Natural killer cell (primary cell): ENCODE data around the gene SERPINB4. TPM values are rescaled to one million over a fixed set of nuclear protein-coding genes. Genes with fewer than 3 reads are reported as not detected.

Source experiments
- ATAC-seq, 3 donors: fragments of 150-1000 bp in 2 of 3; fragments of 200-7000 bp in 1 of 3; cut with Tn5 transposase; 1 replicate in 1 of 3; 2 replicates in 2 of 3; pipeline ENCODE4 v1.10.0; 2021; ENCODE audit warnings: mild to moderate bottlenecking in 2 of 3, moderate library complexity in 2 of 3
- DNase-seq, 2 donors: peaks; one replicate each; pipeline versions ENCODE4 v3.0.0 to v3.0.0-alpha.2; 2013 to 2021; ENCODE audit warnings: mixed read lengths in 1 of 2
- H3K27ac ChIP-seq: one replicate; pipeline ENCODE4 v1.5.1; 2013; ENCODE audit warnings: mild to moderate bottlenecking, low read length
- H3K27me3 ChIP-seq: one replicate; pipeline ENCODE4 v1.6.1; 2013; ENCODE audit warnings: low read length; ENCODE audit not compliant: control insufficient read depth, insufficient read depth
- H3K36me3 ChIP-seq: one replicate; pipeline ENCODE4 v1.6.1; 2013; ENCODE audit warnings: low read length; ENCODE audit not compliant: control insufficient read depth, insufficient read depth
- H3K4me1 ChIP-seq: one replicate; pipeline ENCODE4 v1.6.1; 2013; ENCODE audit warnings: low read length; ENCODE audit not compliant: control insufficient read depth, insufficient read depth
- H3K4me3 ChIP-seq: one replicate; pipeline ENCODE4 v1.5.1; 2013; ENCODE audit warnings: low read length
- H3K9me3 ChIP-seq: one replicate; pipeline ENCODE4 v1.6.1; 2013; ENCODE audit warnings: low read length; ENCODE audit not compliant: control insufficient read depth, insufficient read depth
- H3K27ac Mint-ChIP-seq, 2 donors: one replicate each; pipeline ENCODE4 v1.8.0; 2022; ENCODE audit warnings: mild to moderate bottlenecking in 2 of 2, mixed read lengths in 2 of 2, moderate library complexity in 1 of 2
- H3K27me3 Mint-ChIP-seq, 2 donors: one replicate each; pipeline ENCODE4 v1.8.0; 2022; ENCODE audit warnings: low read depth in 2 of 2, mixed read lengths in 2 of 2
- H3K36me3 Mint-ChIP-seq: one replicate; pipeline ENCODE4 v1.8.0; 2022; ENCODE audit warnings: mixed read lengths
- H3K4me1 Mint-ChIP-seq, 2 donors: one replicate each; pipeline ENCODE4 v1.8.0; 2022; ENCODE audit warnings: mixed read lengths in 2 of 2
- H3K4me3 Mint-ChIP-seq: one replicate; pipeline ENCODE4 v1.8.0; 2022; ENCODE audit warnings: mild to moderate bottlenecking, moderate library complexity, mixed read lengths
- H3K9me3 Mint-ChIP-seq, 2 donors: one replicate each; pipeline ENCODE4 v1.8.0; 2022; ENCODE audit warnings: mixed read lengths in 2 of 2
- CTCF ChIP-seq: fragments of 200-600 bp; IDR thresholded peaks from one replicate; pipeline ENCODE4 v1.8.0; 2022; ENCODE audit warnings: antibody characterized with exemption
- WGBS: methylation state at CpG from one replicate; pipeline ENCODE4 v1.1.7; 2013; ENCODE audit warnings: missing lambda C conversion rate; ENCODE audit not compliant: insufficient coverage; 5-methylcytosine and 5-hydroxymethylcytosine counted together
- intact Hi-C: fragments of 100-400 bp; cut with micrococcal nuclease; formaldehyde crosslinking; loops from one replicate; pipeline ENCODE4 v1.14.2; 2022
- total RNA-seq, 4 donors: library from RNA; stranded (reverse); fragments of 120-200 nt in 1 of 4; gene quantifications; one replicate each; pipeline versions ENCODE4 v1.2.3 to v1.2.4, GENCODE V29; 2013 to 2022

Gene SERPINB4
- total RNA-seq, 3 donors from 2014 or later (not counting 1 experiment from before 2014, with no cell fraction given): not detected

- Histone ChIP-seq H3K4me1 (no peaks in the 10 kb centered on the region), H3K27me3 (no peaks in the 10 kb centered on the region), H3K9me3 (no peaks in the 10 kb centered on the region), H3K36me3 (no peaks in the 10 kb centered on the region), H3K4me3 (no peak overlapping the region), H3K27ac (no peak overlapping the region)
- H3K27me3 Mint-ChIP-seq: peaks cover 2 to 15% of the 10 kb centered on the region in 2 donors
- no peaks in the 10 kb centered on the region for H3K9me3 Mint-ChIP-seq
- no peak overlapping the region for H3K4me3 Mint-ChIP-seq
- H3K27ac Mint-ChIP-seq: no peak overlapping the region
- intact Hi-C loops: no loop called here
- no peaks in the 10 kb centered on the region for H3K4me1 Mint-ChIP-seq
- DNase-seq (no peak), ATAC-seq (no peak)
- no peak for TF ChIP-seq CTCF
- no peaks in the 10 kb centered on the region for H3K36me3 Mint-ChIP-seq
- WGBS: 70% methylated on average over 1 of the region's 3 CpGs
Measured at GRCh38 chr18:63590966-63591695, 52.9 kb downstream of the SERPINB4 start.

GRCh38 chr18:63590373-63590772 is 53.7 kb downstream of the SERPINB4 start:
- Mint-ChIP-seq H3K27me3 (peaks cover 7 to 22% of the 10 kb centered on the region in 2 donors), H3K4me1 (no peaks in the 10 kb centered on the region), H3K9me3 (no peaks in the 10 kb centered on the region), H3K36me3 (no peaks in the 10 kb centered on the region), H3K27ac (no peak overlapping the region), H3K4me3 (no peak overlapping the region)
- no peaks in the 10 kb centered on the region for H3K36me3 ChIP-seq
- ATAC-seq (no peak), DNase-seq (no peak)
- intact Hi-C loops: no loop called here
- no peak overlapping the region for H3K27ac ChIP-seq
- WGBS: 79% methylated on average over 2 of the region's 2 CpGs
- H3K27me3 ChIP-seq: no peaks in the 10 kb centered on the region
- TF ChIP-seq CTCF: no peak
- H3K4me1 ChIP-seq: no peaks in the 10 kb centered on the region
- H3K4me3 ChIP-seq: no peak overlapping the region
- H3K9me3 ChIP-seq: no peaks in the 10 kb centered on the region

- Histone ChIP-seq H3K27me3 (no peaks in the 10 kb centered on the region), H3K4me1 (no peaks in the 10 kb centered on the region), H3K9me3 (no peaks in the 10 kb centered on the region), H3K27ac (no peak overlapping the region), H3K4me3 (no peak overlapping the region), H3K36me3 (no peaks in the 10 kb centered on the region)
- no peak for TF ChIP-seq CTCF
- Mint-ChIP-seq H3K9me3 (no peaks in the 10 kb centered on the region), H3K36me3 (no peaks in the 10 kb centered on the region), H3K4me1 (no peaks in the 10 kb centered on the region), H3K27ac (no peak overlapping the region), H3K4me3 (no peak overlapping the region), H3K27me3 (peaks cover 9 to 25% of the 10 kb centered on the region in 2 donors)
- WGBS: 61% methylated on average over 4 of the region's 5 CpGs
- intact Hi-C loops: no loop called here
- no peak for DNase-seq
- ATAC-seq: no peak
Measured at GRCh38 chr18:63588909-63589308, 55.1 kb downstream of the SERPINB4 start.

Other genes starting within 250 kb of the SERPINB4 start
- gene VPS4B, start 221.8 kb downstream of the SERPINB4 start, total RNA-seq: 100 to 1,000 TPM; 101 to 128 (median 107) TPM
- gene SERPINB5, start 167.3 kb downstream of the SERPINB4 start, total RNA-seq: not detected
- gene SERPINB12, start 101.9 kb downstream of the SERPINB4 start, total RNA-seq: not detected
- not detected for gene SERPINB13, start 56.9 kb downstream of the SERPINB4 start, total RNA-seq
- gene SERPINB3, start 17.6 kb upstream of the SERPINB4 start, total RNA-seq: not detected
- not detected for gene SERPINB11, start 58.7 kb upstream of the SERPINB4 start, total RNA-seq
- not detected for gene SERPINB7, start 131.2 kb upstream of the SERPINB4 start, total RNA-seq
- gene SERPINB2, start 243.4 kb upstream of the SERPINB4 start, total RNA-seq: 1 to 10 TPM in 2 of 3 donors, not detected in 1; 1.4 to 9.0 TPM